Measurements from ENCODE around the gene VPS41. TPM values are rescaled to one million over a fixed set of nuclear protein-coding genes. Genes with fewer than 3 reads are reported as not detected.

VPS41 gene
- total RNA-seq, 1 experiment from 2014 or later: 92.3 TPM

GRCh38 chr7:38775506-38776175, 133.3 kb downstream of the VPS41 start:
- H3F3A ChIP-seq (ENCODE audit: insufficient read depth, low read depth): no peaks in the 10 kb centered on the region
- H2AFZ ChIP-seq: no peak overlapping the region
- intact Hi-C loops (cut with micrococcal nuclease; ENCODE audit: unreplicated experiment): no loop called here
- no peak overlapping the region for H3K4me3 ChIP-seq
- no peaks in the 10 kb centered on the region for H4K20me1 ChIP-seq (ENCODE audit: insufficient read depth)
- H3K4me2 ChIP-seq: no peak overlapping the region
- no peak overlapping the region for H3K27ac ChIP-seq
- no peaks in the 10 kb centered on the region for H3K4me1 ChIP-seq (replicated peaks; ENCODE audit: insufficient read depth)
- POLR2A ChIA-PET (ENCODE audit: unreplicated experiment): no interaction called here
- no peaks in the 10 kb centered on the region for H3K79me2 ChIP-seq (ENCODE audit: low read depth)
- no peak for DNase-seq
- BruUV-seq (replicated peaks): no TSS peak
- no peaks in the 10 kb centered on the region for H3K9me3 ChIP-seq (ENCODE audit: insufficient read depth, low read depth)
- H3K27me3 ChIP-seq (ENCODE audit: insufficient read depth, low read depth): no peaks in the 10 kb centered on the region
- no peaks in the 10 kb centered on the region for H3K9me2 ChIP-seq (ENCODE audit: insufficient read depth)
- no peak for TF ChIP-seq CTCF (conservative IDR thresholded peaks at IDR 0.05)
- no peak for TF ChIP-seq EZH2 (IDR thresholded peaks at IDR 0.05; ENCODE audit: low read depth)
- 0 out of 2 replicates have a peak, but pooled peaks cover 10% of the 10 kb centered on the region for H3K36me3 ChIP-seq (ENCODE audit: low read depth)
- CTCF ChIA-PET: no interaction called here

GRCh38 chr7:38773430-38773829, 135.6 kb downstream of the VPS41 start:
- Histone ChIP-seq H3K79me2 (ENCODE audit: low read depth) (no peaks in the 10 kb centered on the region), H3K4me3 (no peak overlapping the region), H3F3A (ENCODE audit: insufficient read depth, low read depth) (no peaks in the 10 kb centered on the region), H3K4me2 (no peak overlapping the region), H3K4me1 (replicated peaks; ENCODE audit: insufficient read depth) (no peaks in the 10 kb centered on the region), H3K27me3 (ENCODE audit: insufficient read depth, low read depth) (no peaks in the 10 kb centered on the region), H2AFZ (no peak overlapping the region), H4K20me1 (ENCODE audit: insufficient read depth) (no peaks in the 10 kb centered on the region), H3K36me3 (ENCODE audit: low read depth) (0 out of 2 replicates have a peak, but pooled peaks cover 11% of the 10 kb centered on the region), H3K9me3 (ENCODE audit: insufficient read depth, low read depth) (no peaks in the 10 kb centered on the region), H3K9me2 (ENCODE audit: insufficient read depth) (no peaks in the 10 kb centered on the region), H3K27ac (no peak overlapping the region)
- no peak for DNase-seq
- POLR2A ChIA-PET (ENCODE audit: unreplicated experiment): no interaction called here
- no TSS peak for BruUV-seq (replicated peaks)
- intact Hi-C loops (cut with micrococcal nuclease; ENCODE audit: unreplicated experiment): no loop called here
- TF ChIP-seq EZH2 (IDR thresholded peaks at IDR 0.05; ENCODE audit: low read depth) (no peak), CTCF (conservative IDR thresholded peaks at IDR 0.05) (no peak)
- CTCF ChIA-PET: no interaction called here

DNA sequence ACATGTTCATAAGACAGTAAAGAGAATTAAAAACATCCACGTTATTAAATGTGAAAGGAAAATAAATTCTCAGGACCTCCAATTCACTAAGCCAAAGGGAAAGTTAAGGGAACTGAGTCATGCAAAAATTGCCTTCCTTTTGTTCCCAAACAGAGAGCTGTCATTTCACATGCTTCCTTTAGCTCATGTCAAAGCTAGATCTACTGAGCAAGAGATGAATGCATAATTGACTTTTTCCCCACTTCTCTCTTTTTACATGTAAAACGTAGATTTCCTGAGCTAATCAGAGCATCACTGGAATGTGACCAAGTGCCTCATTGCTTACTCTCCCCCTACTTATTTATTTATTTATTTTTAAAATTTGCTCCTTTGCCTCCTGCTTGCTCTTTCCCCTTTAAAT, 148.8 kb downstream of the VPS41 start:
- POLR2A ChIA-PET (ENCODE audit: unreplicated experiment): no interaction called here
- Histone ChIP-seq H3K4me1 (replicated peaks; ENCODE audit: insufficient read depth) (no peaks in the 10 kb centered on the region), H3F3A (ENCODE audit: insufficient read depth, low read depth) (no peaks in the 10 kb centered on the region), H3K4me3 (no peak overlapping the region), H3K27me3 (ENCODE audit: insufficient read depth, low read depth) (no peaks in the 10 kb centered on the region), H3K36me3 (ENCODE audit: low read depth) (peaks cover 4% of the 10 kb centered on the region), H2AFZ (no peak overlapping the region), H3K27ac (no peak overlapping the region), H3K9me3 (ENCODE audit: insufficient read depth, low read depth) (no peaks in the 10 kb centered on the region), H4K20me1 (ENCODE audit: insufficient read depth) (no peaks in the 10 kb centered on the region), H3K9me2 (ENCODE audit: insufficient read depth) (no peaks in the 10 kb centered on the region), H3K4me2 (no peak overlapping the region), H3K79me2 (ENCODE audit: low read depth) (no peaks in the 10 kb centered on the region)
- TF ChIP-seq EZH2 (IDR thresholded peaks at IDR 0.05; ENCODE audit: low read depth): no peak
- no peak for TF ChIP-seq CTCF (conservative IDR thresholded peaks at IDR 0.05)
- DNase-seq: no peak
- no TSS peak for BruUV-seq (replicated peaks)
- intact Hi-C loops (cut with micrococcal nuclease; ENCODE audit: unreplicated experiment): no loop called here
- CTCF ChIA-PET: no interaction called here

All from PC-9 (cell line).